Stimulated activated memory B cell treated with anti-CD40 and anti-IgM and Interleukin-4, amounts not matched to agents 10 μg/mL and 1 μg/mL and 100 μg/mL, for 72 hours (primary cell): ENCODE data around the gene PDE7B.

Experiments
- ATAC-seq: fragments of 150-1000 bp; cut with Tn5 transposase; 2 replicates; pipeline ENCODE4 v1.10.0; 2021
- H3K27ac Mint-ChIP-seq: one replicate; pipeline ENCODE4 v1.8.0; 2022; ENCODE audit warnings: mild to moderate bottlenecking, mixed read lengths
- H3K27me3 Mint-ChIP-seq: one replicate; pipeline ENCODE4 v1.8.0; 2022; ENCODE audit warnings: mixed read lengths
- H3K36me3 Mint-ChIP-seq: one replicate; pipeline ENCODE4 v1.8.0; 2022; ENCODE audit warnings: mixed read lengths
- H3K4me1 Mint-ChIP-seq: one replicate; pipeline ENCODE4 v1.8.0; 2022; ENCODE audit warnings: mixed read lengths
- H3K4me3 Mint-ChIP-seq: one replicate; pipeline ENCODE4 v1.8.0; 2022; ENCODE audit warnings: mild to moderate bottlenecking, moderate library complexity, mixed read lengths
- H3K9me3 Mint-ChIP-seq: one replicate; pipeline ENCODE4 v1.8.0; 2022; ENCODE audit warnings: mixed read lengths

Gene PDE7B

DNA sequence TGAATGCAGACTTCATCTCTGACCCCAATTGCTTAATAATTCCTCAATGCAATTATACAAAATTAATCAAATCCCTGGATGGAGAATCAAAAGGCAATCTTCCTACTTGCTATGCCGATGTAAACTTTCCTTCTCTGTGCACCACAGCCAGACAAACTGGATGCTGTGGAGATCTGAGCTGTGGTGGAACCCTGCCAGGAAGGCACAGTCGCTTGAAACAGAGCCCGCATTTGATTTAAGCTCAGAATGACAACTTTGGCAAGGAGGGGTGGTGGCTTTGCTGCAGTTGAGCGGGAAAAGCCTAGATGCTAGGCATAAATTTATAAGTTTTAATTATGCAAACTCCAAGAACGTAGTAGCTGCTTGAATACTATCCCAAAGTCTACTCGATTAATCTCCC, 207.8 kb downstream of the PDE7B start:
- no peak overlapping the region for H3K4me3 Mint-ChIP-seq
- no peaks in the 10 kb centered on the region for H3K27me3 Mint-ChIP-seq
- H3K36me3 Mint-ChIP-seq, result no peaks in the 10 kb centered on the region
- no peak for ATAC-seq
- no peak overlapping the region for H3K27ac Mint-ChIP-seq
- H3K9me3 Mint-ChIP-seq, result no peaks in the 10 kb centered on the region
- no peaks in the 10 kb centered on the region for H3K4me1 Mint-ChIP-seq

DNA sequence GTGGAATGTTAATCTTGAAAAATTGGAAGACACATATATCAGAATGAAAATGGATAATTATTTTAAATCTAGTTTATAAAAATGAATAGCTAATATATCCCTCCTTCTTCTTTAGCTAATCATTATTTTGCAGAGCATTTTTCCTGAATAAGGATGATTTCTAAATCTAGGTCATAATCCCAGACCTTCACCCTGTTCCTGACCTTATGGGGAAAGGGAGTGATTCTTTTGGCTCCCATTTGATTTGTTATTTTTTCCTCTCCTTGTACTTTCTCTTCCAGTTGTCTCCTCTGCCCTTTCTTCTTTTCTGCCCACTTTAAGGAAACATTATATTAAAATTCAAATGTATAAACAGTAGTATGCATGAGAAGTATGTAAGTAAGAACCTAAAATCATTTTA, 208.6 kb downstream of the PDE7B start:
- no peak for ATAC-seq
- Mint-ChIP-seq H3K27me3 (no peaks in the 10 kb centered on the region), H3K36me3 (no peaks in the 10 kb centered on the region), H3K4me3 (no peak overlapping the region), H3K9me3 (no peaks in the 10 kb centered on the region), H3K4me1 (no peaks in the 10 kb centered on the region), H3K27ac (no peak overlapping the region)

DNA sequence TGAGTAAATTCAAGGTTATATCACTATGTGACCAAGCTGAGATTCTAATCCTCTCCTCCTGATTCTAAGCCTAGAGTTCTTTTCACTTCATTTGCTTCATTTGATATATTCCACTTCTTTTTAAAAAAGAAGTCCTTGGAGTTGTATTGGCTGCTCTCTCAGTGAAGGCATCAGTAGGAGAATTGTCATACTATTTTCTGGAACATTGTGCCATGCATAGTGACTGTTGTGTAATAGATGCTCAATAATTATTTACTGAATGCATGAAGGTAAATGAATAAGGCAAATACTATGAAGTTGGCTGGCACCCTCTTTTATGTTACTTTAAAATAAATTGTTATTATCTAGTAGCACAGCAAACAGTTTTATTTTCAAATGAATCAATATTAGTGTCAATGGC, 209.3 kb downstream of the PDE7B start:
- no peaks in the 10 kb centered on the region for H3K36me3 Mint-ChIP-seq
- H3K4me3 Mint-ChIP-seq, result no peak overlapping the region
- no peaks in the 10 kb centered on the region for H3K4me1 Mint-ChIP-seq
- ATAC-seq, result no peak
- H3K9me3 Mint-ChIP-seq, result no peaks in the 10 kb centered on the region
- H3K27ac Mint-ChIP-seq, result no peak overlapping the region
- H3K27me3 Mint-ChIP-seq, result no peaks in the 10 kb centered on the region

DNA sequence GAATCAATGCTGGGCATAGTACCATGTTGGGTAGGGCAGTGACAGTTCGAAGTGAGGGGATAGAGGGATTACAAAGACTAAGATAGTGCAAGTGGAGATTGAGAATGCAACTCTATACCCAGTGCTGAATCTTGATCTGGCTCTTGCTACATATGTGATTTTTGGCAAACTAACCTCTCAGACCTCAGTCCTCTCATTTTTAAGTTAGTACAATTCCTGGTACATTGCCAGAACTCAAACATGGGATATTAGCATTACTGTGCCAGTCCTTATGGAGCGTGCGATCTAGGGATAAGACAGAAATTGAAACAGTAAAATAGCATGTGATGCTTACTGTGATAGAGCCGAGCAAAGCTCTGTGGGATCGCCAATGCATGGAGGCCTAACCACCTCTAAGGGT, 210.2 kb downstream of the PDE7B start:
- no peaks in the 10 kb centered on the region for H3K9me3 Mint-ChIP-seq
- no peak overlapping the region for H3K27ac Mint-ChIP-seq
- no peaks in the 10 kb centered on the region for H3K27me3 Mint-ChIP-seq
- ATAC-seq, result no peak
- no peak overlapping the region for H3K4me3 Mint-ChIP-seq
- no peaks in the 10 kb centered on the region for H3K36me3 Mint-ChIP-seq
- H3K4me1 Mint-ChIP-seq, result no peaks in the 10 kb centered on the region

DNA sequence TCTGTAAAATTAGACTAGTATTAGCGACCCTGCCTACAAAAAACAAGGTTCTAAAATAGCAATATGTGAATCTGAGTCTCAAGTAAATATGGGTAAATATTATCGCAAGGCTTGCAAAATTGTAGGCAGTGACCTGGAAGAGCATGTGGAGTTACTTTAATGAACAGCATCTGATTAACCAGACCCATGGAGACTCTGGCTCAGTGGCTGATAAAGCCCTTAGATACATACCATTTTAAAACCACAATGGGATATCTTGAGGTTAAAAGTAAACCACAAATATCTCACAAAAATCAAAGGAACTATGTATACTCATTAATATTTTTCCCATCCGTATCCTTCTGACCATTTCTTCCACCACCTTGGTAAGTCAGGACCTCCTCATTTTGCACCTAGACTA, 211.6 kb downstream of the PDE7B start:
- H3K36me3 Mint-ChIP-seq, result peaks cover 4% of the 10 kb centered on the region
- no peaks in the 10 kb centered on the region for H3K27me3 Mint-ChIP-seq
- H3K4me1 Mint-ChIP-seq, result no peaks in the 10 kb centered on the region
- no peaks in the 10 kb centered on the region for H3K9me3 Mint-ChIP-seq
- no peak overlapping the region for H3K4me3 Mint-ChIP-seq
- no peak for ATAC-seq
- no peak overlapping the region for H3K27ac Mint-ChIP-seq

DNA sequence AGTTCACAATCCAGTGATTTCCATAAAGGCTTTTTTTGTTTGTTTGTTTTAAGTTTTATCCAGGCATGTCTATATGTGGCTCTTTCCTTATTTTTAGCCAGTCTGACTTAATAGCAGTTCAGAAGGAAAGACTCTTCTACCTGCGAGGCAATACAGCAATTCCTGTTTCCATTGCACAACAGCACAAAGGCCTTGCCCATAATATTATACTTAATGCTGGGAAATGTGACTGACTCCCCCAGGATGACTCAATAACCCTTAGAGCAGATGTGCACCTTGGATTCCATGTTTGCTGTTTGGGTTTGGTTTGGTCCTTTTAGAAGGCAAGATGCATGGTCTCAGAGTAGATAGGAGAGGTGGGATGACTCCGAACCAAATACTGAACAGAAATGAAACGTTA, 214.5 kb downstream of the PDE7B start:
- Mint-ChIP-seq H3K27me3 (no peaks in the 10 kb centered on the region), H3K27ac (no peak overlapping the region), H3K36me3 (peaks cover 6% of the 10 kb centered on the region), H3K9me3 (no peaks in the 10 kb centered on the region), H3K4me1 (no peaks in the 10 kb centered on the region), H3K4me3 (no peak overlapping the region)
- no peak for ATAC-seq

DNA sequence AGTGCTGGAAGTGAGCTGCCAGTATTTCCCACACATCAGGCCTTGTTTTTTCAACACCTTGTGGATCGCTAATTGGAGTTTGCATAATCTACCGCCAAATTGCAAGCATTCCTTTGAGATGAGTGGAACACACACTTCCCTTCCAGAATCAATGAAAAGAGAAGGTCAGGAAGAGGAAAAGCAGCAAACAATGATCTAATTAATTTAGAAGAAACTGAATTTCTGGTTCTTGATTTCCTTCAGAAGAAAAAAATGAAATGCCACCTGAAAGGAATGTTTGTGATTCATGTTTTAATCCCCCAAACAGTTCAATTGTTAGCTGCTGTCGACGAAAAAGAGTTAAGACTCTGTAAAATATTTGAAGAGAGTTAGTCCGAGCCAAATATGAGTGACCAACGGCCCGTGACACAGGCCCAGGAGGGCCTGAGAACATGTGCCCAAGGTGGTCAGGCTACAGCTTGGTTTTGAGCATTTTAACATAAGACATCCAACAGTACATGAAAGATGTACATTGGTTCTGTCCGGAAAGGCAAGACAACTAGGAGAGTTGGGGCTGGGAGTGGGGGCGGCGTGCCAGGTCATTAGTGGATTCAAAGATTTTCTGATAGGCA, 216.3 kb downstream of the PDE7B start:
- Mint-ChIP-seq H3K4me1 (no peaks in the 10 kb centered on the region), H3K27ac (no peak overlapping the region), H3K4me3 (no peak overlapping the region), H3K36me3 (peaks cover 6% of the 10 kb centered on the region), H3K9me3 (no peaks in the 10 kb centered on the region), H3K27me3 (no peaks in the 10 kb centered on the region)
- ATAC-seq, result no peak

DNA sequence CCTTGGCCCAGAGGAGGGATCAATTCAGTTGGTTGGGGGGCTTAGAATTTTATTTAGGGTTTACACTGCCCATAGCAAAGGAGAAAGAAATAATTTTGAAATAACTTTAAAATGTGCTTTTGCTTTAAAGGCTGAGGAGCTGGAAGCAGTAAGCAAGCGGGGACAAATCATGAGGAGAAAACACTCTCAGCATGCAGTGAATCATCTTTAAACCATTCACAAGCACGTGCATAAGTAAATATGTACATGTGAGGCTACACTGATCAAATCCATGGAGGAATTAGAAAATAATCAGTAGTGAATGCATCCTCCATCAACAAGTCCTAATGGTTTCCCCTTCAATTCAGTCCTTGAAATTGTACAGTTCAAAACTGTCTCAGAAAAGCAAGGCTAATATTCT, 217.6 kb downstream of the PDE7B start:
- Mint-ChIP-seq H3K27ac (no peak overlapping the region), H3K27me3 (no peaks in the 10 kb centered on the region), H3K9me3 (no peaks in the 10 kb centered on the region), H3K4me1 (no peaks in the 10 kb centered on the region), H3K4me3 (no peak overlapping the region), H3K36me3 (peaks cover 6% of the 10 kb centered on the region)
- ATAC-seq, result no peak

DNA sequence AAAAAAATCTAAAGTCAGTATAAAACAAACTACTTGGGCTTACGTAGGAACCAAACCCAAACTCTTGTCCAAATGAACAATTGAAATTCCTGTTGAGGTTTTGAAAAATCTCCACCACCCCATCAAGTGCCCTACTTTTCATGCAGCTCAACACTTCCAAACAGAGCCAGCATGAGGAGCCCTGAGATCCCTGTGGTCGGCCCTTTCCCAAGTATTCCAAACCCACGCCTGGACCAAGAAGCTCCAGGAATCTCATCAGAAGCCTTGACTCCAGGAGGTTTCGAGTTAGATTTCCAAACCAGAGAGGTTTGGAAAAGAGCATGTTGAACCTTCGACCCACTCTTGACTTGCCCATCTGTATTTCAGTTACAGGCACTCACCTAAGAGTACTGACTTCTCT, 219.3 kb downstream of the PDE7B start:
- Mint-ChIP-seq H3K4me3 (no peak overlapping the region), H3K27me3 (no peaks in the 10 kb centered on the region), H3K9me3 (peaks cover 4% of the 10 kb centered on the region), H3K4me1 (no peaks in the 10 kb centered on the region), H3K27ac (no peak overlapping the region), H3K36me3 (peaks cover 11% of the 10 kb centered on the region)
- ATAC-seq, result no peak

DNA sequence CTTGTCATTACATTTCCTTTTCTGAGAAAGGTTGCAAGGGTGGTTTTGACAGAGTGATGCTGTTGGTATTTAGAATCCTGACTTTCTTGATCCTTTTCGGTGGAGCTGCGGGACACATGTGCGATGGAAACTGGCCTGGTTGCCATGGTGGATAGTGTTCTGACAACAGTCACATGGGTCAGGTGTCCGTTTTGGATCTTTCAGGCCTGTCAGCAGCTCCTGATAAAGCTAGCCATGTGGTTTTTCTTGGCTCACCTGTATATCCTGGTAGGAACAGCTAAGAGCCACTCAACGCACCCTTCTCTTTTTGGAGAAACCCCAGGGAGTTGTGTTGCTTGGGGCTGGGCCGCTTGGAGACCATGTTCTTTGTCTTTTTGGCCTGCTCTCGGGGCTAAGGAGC, 221.2 kb downstream of the PDE7B start:
- no peaks in the 10 kb centered on the region for H3K27me3 Mint-ChIP-seq
- ATAC-seq, result no peak
- H3K9me3 Mint-ChIP-seq, result peaks cover 4% of the 10 kb centered on the region
- H3K4me1 Mint-ChIP-seq, result no peaks in the 10 kb centered on the region
- peaks cover 11% of the 10 kb centered on the region for H3K36me3 Mint-ChIP-seq
- H3K27ac Mint-ChIP-seq, result no peak overlapping the region
- H3K4me3 Mint-ChIP-seq, result no peak overlapping the region

DNA sequence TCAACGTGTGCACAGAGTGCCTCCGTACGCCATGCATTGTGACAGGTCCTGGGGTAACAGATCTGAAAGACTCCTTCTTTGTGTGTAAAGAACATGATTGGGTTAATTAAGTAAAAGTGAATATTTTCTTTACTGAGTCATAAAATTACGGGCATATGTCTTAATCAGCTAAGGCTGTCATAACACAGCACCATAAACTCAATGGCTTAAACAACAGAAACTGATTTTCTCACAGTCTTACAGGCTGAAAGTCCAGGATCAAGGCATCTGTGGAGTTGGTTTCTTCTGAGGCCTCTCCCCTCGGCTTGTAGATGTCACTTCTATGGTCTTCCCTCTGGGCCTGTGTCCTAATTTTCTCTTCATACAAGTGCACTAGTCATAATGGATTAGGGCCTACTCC, 221.7 kb downstream of the PDE7B start:
- no peak overlapping the region for H3K27ac Mint-ChIP-seq
- no peak overlapping the region for H3K4me3 Mint-ChIP-seq
- H3K36me3 Mint-ChIP-seq, result peaks cover 6% of the 10 kb centered on the region
- no peak for ATAC-seq
- H3K4me1 Mint-ChIP-seq, result no peaks in the 10 kb centered on the region
- H3K27me3 Mint-ChIP-seq, result no peaks in the 10 kb centered on the region
- H3K9me3 Mint-ChIP-seq, result peaks cover 4% of the 10 kb centered on the region

DNA sequence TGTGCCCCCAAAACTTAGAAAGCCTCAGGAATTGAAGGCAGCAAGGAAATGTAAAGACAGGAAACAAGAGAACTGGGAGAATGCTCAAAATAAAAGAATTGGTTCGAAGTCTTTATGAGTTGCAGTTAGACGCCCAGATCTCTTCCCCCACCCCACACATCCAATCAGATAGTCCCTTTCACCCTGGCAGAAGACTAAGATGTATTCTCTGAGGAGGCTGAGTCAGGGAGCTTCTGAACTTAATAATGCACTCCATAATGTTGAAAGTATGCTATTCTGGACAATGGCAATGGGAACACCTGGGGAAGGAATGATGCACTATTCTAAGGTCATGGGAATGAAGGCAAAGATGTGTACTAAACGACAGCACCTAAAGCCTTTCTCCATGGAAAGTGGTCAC, 225.0 kb downstream of the PDE7B start:
- H3K9me3 Mint-ChIP-seq, result peaks cover 4% of the 10 kb centered on the region
- no peaks in the 10 kb centered on the region for H3K4me1 Mint-ChIP-seq
- ATAC-seq, result no peak
- H3K27ac Mint-ChIP-seq, result no peak overlapping the region
- no peak overlapping the region for H3K4me3 Mint-ChIP-seq
- peaks cover 5% of the 10 kb centered on the region for H3K36me3 Mint-ChIP-seq
- no peaks in the 10 kb centered on the region for H3K27me3 Mint-ChIP-seq

DNA sequence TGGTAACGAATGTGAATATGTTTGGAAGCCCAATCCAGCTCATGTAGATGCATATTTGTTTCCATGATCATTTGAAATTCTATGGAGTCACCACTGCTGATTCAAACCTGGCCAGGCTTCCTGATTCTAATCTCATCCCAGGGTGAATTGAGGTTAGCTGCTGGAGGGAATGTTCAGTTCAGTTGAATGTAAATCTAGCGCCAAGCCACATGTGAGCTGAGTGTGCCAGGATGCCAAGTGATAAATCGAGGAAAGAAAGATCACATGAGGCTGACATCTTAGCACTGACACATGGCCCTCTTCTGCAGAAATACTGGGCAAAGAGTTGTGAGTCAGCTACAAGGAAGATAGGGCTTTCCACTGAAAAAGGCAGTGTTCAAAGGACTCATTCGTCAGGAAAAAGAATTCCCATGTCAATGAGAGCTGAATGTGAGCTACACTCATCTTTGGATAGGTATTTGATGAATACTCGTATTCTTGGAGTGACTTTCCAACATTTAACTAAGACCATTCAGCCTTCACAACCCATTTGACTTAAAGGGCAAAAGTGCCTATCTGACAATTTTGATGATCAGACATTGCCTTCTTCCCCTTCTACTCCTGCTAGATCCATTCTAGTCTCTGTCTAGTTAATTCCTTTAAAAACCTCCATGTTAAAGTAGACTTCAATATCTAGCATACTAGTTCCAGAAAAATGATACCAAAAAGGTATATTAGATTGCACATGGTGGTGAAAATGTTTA, 226.5 kb downstream of the PDE7B start:
- Mint-ChIP-seq H3K9me3 (peaks cover 4% of the 10 kb centered on the region), H3K27ac (no peak overlapping the region), H3K27me3 (no peaks in the 10 kb centered on the region)

DNA sequence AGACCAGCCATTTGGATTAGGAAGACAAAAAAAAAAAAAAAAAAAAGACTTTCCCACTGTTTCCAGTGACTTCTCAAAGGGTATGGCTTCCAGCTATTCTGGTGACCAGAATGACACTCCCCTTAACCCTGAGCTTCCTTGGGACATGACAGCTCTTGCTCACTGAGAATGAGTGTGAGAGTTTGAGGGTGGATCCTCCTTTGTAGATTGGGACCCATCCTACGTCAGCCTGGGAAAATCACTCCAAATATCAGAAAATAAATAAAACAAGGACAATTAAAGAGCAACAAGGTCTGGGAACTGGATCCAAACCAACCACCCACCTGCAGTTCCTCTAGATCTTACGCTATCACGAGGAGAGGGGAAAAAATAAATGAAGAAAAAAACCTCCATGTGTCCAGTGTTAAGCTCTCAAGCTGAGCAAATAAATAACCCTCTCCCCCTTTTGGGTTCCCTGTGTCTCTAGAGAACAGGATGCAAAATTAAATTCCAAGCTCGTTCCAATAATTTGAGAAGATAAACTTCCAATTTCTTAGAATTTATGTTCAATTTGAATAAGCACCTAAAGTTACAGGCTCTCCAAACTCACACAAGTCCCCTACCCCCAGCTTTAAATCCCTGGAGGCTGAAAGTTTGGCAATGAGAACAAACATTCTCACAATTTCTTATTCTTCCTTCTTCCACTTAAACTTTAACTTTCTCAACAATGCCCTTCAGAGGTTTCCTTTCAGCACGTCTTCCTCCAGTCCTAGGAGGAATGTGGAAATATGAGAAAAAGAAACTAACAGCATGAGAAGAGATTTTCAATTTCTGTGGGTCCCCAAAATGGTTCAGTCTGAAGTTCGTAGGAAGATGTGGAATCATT, 228.4 kb downstream of the PDE7B start:
- Mint-ChIP-seq H3K27ac (no peak overlapping the region), H3K4me3 (no peak overlapping the region), H3K4me1 (no peaks in the 10 kb centered on the region), H3K27me3 (no peaks in the 10 kb centered on the region), H3K9me3 (no peaks in the 10 kb centered on the region), H3K36me3 (no peaks in the 10 kb centered on the region)
- ATAC-seq, result no peak

More for the DNA sequence above, 226.5 kb downstream of the PDE7B start:
- no peak for ATAC-seq
- Mint-ChIP-seq H3K4me3 (no peak overlapping the region), H3K36me3 (peaks cover 5% of the 10 kb centered on the region), H3K4me1 (no peaks in the 10 kb centered on the region)

DNA sequence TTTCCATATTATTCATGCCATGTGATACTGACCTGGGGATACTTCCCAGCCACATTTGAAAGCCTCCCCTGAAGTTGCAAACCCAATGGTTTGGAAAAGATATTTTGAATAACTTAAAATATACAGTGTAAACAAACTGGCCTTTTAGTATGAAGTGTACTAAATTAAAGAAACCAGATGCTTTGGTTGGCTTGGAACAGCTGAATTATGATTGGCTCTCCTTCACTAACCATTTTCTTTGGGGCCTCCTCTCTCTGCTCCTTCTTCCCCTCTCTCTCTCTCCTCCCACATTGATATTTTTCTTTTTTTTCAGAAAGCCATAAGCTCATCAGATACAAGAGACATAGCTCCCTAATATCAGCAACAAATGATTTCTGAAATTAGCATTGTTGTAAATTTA, 232.0 kb downstream of the PDE7B start:
- Mint-ChIP-seq H3K27ac (no peak overlapping the region), H3K4me3 (no peak overlapping the region), H3K4me1 (no peaks in the 10 kb centered on the region), H3K27me3 (no peaks in the 10 kb centered on the region), H3K9me3 (no peaks in the 10 kb centered on the region), H3K36me3 (no peaks in the 10 kb centered on the region)
- no peak for ATAC-seq

DNA sequence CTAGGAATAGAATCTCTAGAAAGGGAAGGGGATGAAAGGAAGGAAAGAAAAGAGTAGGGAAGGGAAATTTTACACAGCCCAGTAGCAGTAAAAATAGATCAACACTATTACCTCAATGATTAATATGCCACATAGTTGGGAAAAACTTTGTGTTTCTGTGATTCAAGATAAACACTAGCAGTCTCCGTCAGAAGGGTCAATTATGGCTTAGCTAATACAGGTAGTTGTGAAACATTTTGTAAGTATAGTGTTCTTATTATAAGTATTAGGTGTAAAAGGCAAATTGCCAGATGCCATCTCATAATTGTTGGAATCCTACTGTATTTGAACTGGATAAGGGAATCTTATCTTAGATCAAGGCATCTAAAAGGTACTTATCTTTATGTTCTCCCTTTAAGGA, 232.9 kb downstream of the PDE7B start:
- H3K4me3 Mint-ChIP-seq, result no peak overlapping the region
- ATAC-seq, result no peak
- H3K27me3 Mint-ChIP-seq, result no peaks in the 10 kb centered on the region
- no peaks in the 10 kb centered on the region for H3K9me3 Mint-ChIP-seq
- no peaks in the 10 kb centered on the region for H3K4me1 Mint-ChIP-seq
- no peaks in the 10 kb centered on the region for H3K36me3 Mint-ChIP-seq
- no peak overlapping the region for H3K27ac Mint-ChIP-seq
